Body of pancreas (tissue), 4 donors: ENCODE data around the gene CFAP298.

Experiments used
- POLR2A ChIP-seq, 3 donors: fragments of 450-650 bp; IDR thresholded peaks; one replicate each; pipeline ENCODE4 v1.6.1; 2016; ENCODE audit warnings: antibody characterized with exemption in 3 of 3, mild to moderate bottlenecking in 2 of 3
- TF ChIP-seq, protein P1 (sequence below), 7 experiments: fragments of 450-650 bp in 4 of 7; fragments of 200-600 bp in 3 of 7; sonication (generic) in 3 of 7; IDR thresholded peaks; one replicate each; pipeline ENCODE4 v1.5.1; 2016 to 2019; ENCODE audit warnings: antibody characterized with exemption in 7 of 7

- TF ChIP-seq, protein P1, sequence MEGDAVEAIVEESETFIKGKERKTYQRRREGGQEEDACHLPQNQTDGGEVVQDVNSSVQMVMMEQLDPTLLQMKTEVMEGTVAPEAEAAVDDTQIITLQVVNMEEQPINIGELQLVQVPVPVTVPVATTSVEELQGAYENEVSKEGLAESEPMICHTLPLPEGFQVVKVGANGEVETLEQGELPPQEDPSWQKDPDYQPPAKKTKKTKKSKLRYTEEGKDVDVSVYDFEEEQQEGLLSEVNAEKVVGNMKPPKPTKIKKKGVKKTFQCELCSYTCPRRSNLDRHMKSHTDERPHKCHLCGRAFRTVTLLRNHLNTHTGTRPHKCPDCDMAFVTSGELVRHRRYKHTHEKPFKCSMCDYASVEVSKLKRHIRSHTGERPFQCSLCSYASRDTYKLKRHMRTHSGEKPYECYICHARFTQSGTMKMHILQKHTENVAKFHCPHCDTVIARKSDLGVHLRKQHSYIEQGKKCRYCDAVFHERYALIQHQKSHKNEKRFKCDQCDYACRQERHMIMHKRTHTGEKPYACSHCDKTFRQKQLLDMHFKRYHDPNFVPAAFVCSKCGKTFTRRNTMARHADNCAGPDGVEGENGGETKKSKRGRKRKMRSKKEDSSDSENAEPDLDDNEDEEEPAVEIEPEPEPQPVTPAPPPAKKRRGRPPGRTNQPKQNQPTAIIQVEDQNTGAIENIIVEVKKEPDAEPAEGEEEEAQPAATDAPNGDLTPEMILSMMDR (IDR thresholded peaks at IDR 0.05), result no peak
- TF ChIP-seq POLR2A (IDR thresholded peaks at IDR 0.05), result no peak
Observed at GRCh38 chr21:32597205-32597604, 15.0 kb downstream of the CFAP298 start.
